ENCODE results near the gene UTP15.

The UTP15 gene

GRCh38 chr5:73625944-73626811, 60.6 kb downstream of the UTP15 start, which contains the start of gene ARHGEF28:
TSS of gene ARHGEF28 (plus strand) at chr5:73626196. CDS start at chr5:73684852, 58,656 bp downstream.
- peak; percentile 38 for DNase-seq (ENCODE audit: low read depth)
- H3K4me3 ChIP-seq (ENCODE audit: control insufficient read depth, low read depth, low read length) = peak within 1 kb of the TSS; percentile 54
- TF ChIP-seq CTCF (conservative IDR thresholded peaks at IDR 0.05; ENCODE audit: control insufficient read depth, insufficient read depth, low read depth, low read length) = no peak

- no peak for DNase-seq (ENCODE audit: low read depth)
- no peak for TF ChIP-seq CTCF (conservative IDR thresholded peaks at IDR 0.05; ENCODE audit: control insufficient read depth, insufficient read depth, low read depth, low read length)
- peak overlapping the region; percentile 54 for H3K4me3 ChIP-seq (ENCODE audit: control insufficient read depth, low read depth, low read length)
Observed at GRCh38 chr5:73626814-73627313, 61.3 kb downstream of the UTP15 start.

GRCh38 chr5:73629456-73629855, 63.9 kb downstream of the UTP15 start:
- H3K4me3 ChIP-seq (ENCODE audit: control insufficient read depth, low read depth, low read length) = no peak overlapping the region
- DNase-seq (ENCODE audit: low read depth) = no peak
- no peak for TF ChIP-seq CTCF (conservative IDR thresholded peaks at IDR 0.05; ENCODE audit: control insufficient read depth, insufficient read depth, low read depth, low read length)

- no peak for TF ChIP-seq CTCF (conservative IDR thresholded peaks at IDR 0.05; ENCODE audit: control insufficient read depth, insufficient read depth, low read depth, low read length)
- H3K4me3 ChIP-seq (ENCODE audit: control insufficient read depth, low read depth, low read length) = no peak overlapping the region
Observed at GRCh38 chr5:73630765-73631164, 65.2 kb downstream of the UTP15 start.

GRCh38 chr5:73631500-73631899, 66.0 kb downstream of the UTP15 start:
- H3K4me3 ChIP-seq (ENCODE audit: control insufficient read depth, low read depth, low read length) = no peak overlapping the region
- TF ChIP-seq CTCF (conservative IDR thresholded peaks at IDR 0.05; ENCODE audit: control insufficient read depth, insufficient read depth, low read depth, low read length) = no peak
- no peak for DNase-seq (ENCODE audit: low read depth)

More at GRCh38 chr5:73630765-73631164, 65.2 kb downstream of the UTP15 start:
- no peak for DNase-seq (ENCODE audit: low read depth)

Data from fibroblast of mammary gland (primary cell).